HepG2 (cell line): ENCODE measurements around the gene CAMKMT.
A peak's percentile ranks its signal among the peaks of the same experiment; 100 is the strongest.

Source experiments
- AHDC1 ChIP-seq: sonication (generic); formaldehyde crosslinking; IDR thresholded peaks from 2 replicates; pipeline ENCODE4 v1.5.1; 2020; ENCODE audit warnings: mild to moderate bottlenecking, missing genetic modification reagents, borderline replicate concordance
- CTCF ChIP-seq: sonication (generic); formaldehyde crosslinking; IDR thresholded peaks from 2 replicates; pipeline ENCODE4 v1.5.0; 2020; ENCODE audit warnings: mild to moderate bottlenecking, missing genetic modification reagents, moderate library complexity
- FOXO4 ChIP-seq: sonication (generic); formaldehyde crosslinking; conservative IDR thresholded peaks from 2 replicates; pipeline ENCODE4 v1.8.1; 2023; ENCODE audit warnings: missing genetic modification reagents
- GATAD2A ChIP-seq: IDR thresholded peaks from 2 replicates; pipeline ENCODE4 v1.6.1; 2016
- HCFC1 ChIP-seq: fragments of 150-350 bp; IDR thresholded peaks from 2 replicates; pipeline ENCODE4 v1.6.1; 2014; ENCODE audit warnings: low read depth, low read length
- KAT7 ChIP-seq: IDR thresholded peaks from 2 replicates; pipeline ENCODE4 v1.6.1; 2018; ENCODE audit warnings: borderline replicate concordance, missing compliant biosample characterization
- MXI1 ChIP-seq: IDR thresholded peaks from 3 replicates; pipeline ENCODE4 v1.6.1; 2012; ENCODE audit warnings: low read depth, low read length, inconsistent platforms, borderline replicate concordance
- NFE2L1 ChIP-seq: sonication (generic); formaldehyde crosslinking; IDR thresholded peaks from 2 replicates; pipeline ENCODE4 v1.4.0; 2020; ENCODE audit warnings: missing genetic modification reagents, mild to moderate bottlenecking, borderline replicate concordance
- PRDM15 ChIP-seq: sonication (generic); formaldehyde crosslinking; IDR thresholded peaks from 2 replicates; pipeline ENCODE4 v1.4.0; 2020; ENCODE audit warnings: missing genetic modification reagents
- RAD21 ChIP-seq: fragments of 450-650 bp; formaldehyde crosslinking; IDR thresholded peaks from 2 replicates; pipeline ENCODE4 v1.5.0; 2020; ENCODE audit warnings: mild to moderate bottlenecking
- TRIM22 ChIP-seq: fragments of 450-650 bp; IDR thresholded peaks from 2 replicates; pipeline ENCODE4 v1.6.1; 2017
- ZBTB49 ChIP-seq: sonication (generic); formaldehyde crosslinking; IDR thresholded peaks from 2 replicates; pipeline ENCODE4 v1.4.0; 2020; ENCODE audit warnings: missing genetic modification reagents, borderline replicate concordance
- ZNF121 ChIP-seq: sonication (generic); formaldehyde crosslinking; IDR thresholded peaks from 2 replicates; pipeline ENCODE4 v1.5.0; 2020; ENCODE audit warnings: mild to moderate bottlenecking, missing genetic modification reagents
- ZNF30 ChIP-seq: sonication (generic); formaldehyde crosslinking; IDR thresholded peaks from 2 replicates; pipeline ENCODE4 v1.5.0; 2020; ENCODE audit warnings: mild to moderate bottlenecking, missing genetic modification reagents

- TF ChIP-seq ZBTB49 (CRISPR knock-in tag), result no peak
- TF ChIP-seq ZNF30 (CRISPR knock-in tag), result no peak
- no peak for TF ChIP-seq FOXO4 (CRISPR knock-in tag)
- no peak for TF ChIP-seq KAT7
- TF ChIP-seq HCFC1, result no peak
- TF ChIP-seq AHDC1 (CRISPR knock-in tag), result no peak
- no peak for TF ChIP-seq NFE2L1 (CRISPR knock-in tag)
- no peak for TF ChIP-seq PRDM15 (CRISPR knock-in tag)
- no peak for TF ChIP-seq MXI1
- TF ChIP-seq CTCF (CRISPR knock-in tag), result peak; percentile 50
- TF ChIP-seq RAD21, result no peak
- TF ChIP-seq GATAD2A (CRISPR knock-in tag), result no peak
- TF ChIP-seq TRIM22, result no peak
- TF ChIP-seq ZNF121 (CRISPR knock-in tag), result no peak
These were observed 306.6 kb downstream of the CAMKMT start for GRCh38 chr2:44668336-44668735.
